NCI-H345 (cell line): ENCODE measurements around the gene CTNNA3.
"Not testable (repeated sequence)": the region's sequence is repeated elsewhere in the genome, so short reads cannot be mapped to it uniquely, and the experiment has no call there.

Source experiments
- DNase-seq: peaks from one replicate; lab custom pipeline; 2025; lab: John Stamatoyannopoulos, UW

Gene CTNNA3

GRCh38 chr10:67506083-67506756 is 189.8 kb downstream of the CTNNA3 start:
- no peak for DNase-seq

- no peak for DNase-seq
Measured at GRCh38 chr10:67492317-67493019, 203.5 kb downstream of the CTNNA3 start.

DNA sequence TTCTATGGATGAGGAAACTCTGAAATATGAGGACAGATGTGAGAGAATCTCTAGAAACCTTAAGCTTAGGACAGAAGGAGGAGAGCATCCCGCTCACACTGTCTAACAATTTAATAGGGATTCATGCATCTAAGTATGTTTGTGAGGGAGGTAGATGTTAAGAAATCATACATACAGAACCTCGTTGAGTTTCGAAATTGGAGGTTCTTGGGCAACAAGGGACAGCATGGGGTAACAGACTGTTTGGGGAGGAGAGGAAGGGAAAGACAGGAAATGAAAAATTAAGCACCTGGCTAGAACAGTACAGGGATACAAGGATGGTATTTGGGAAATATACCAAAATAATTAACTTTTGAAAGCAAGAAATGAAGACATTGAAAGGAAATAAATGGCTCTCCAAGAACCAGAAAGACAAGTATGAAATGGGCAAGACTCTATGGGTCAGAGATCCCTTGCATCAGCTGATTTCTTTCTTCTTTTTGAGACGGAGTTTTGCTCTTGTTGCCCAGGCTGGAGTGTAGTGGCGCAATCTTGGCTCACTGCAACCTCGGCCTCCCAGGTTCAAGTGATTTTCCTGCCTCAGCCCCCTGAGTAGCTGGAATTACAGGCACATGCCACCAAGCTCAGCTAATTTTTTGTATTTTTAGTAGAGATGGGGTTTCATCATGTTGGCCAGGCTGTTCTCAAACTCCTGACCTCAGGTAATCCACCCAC is 207.9 kb downstream of the CTNNA3 start:
- no peak for DNase-seq

GRCh38 chr10:67487199-67487598 is 208.8 kb downstream of the CTNNA3 start:
- no peak for DNase-seq

DNA sequence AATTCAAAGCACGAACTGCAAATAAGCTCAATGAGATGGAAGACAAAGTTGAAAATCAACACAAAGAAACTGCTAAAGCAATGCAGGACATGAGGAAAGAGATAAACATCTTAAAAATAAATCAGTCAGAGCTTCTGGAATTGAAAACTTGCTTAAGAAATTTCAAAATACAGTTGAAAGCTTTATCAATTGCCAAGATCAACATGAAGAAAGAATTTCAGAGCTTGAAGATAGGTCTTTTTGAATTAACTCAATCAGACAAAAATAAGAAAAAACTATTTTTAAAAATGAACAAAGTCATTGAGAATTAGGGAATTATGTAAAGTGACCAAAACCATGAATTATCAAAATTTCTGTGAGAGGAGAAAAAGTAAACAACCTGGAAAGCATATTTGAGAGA is 218.1 kb downstream of the CTNNA3 start:
- no peak for DNase-seq

DNA sequence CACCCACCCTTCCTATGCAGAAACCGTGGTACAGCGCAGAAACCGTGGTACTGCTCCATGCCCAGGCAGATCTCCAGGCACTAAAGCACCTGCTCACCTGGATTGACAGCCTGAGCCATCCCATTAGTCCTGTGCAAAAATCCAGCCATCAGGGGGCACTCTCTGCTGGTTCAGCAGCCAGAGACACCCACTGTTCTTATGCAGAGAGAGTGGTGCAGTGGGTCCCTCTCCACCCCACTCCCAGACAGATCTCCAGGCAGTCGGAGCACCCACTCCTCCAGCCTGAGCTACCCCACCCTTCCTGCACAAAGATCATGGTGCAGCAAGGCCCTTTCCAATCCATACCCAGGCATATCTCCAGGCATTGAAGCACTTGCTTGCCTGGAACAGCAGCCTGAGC is 219.8 kb downstream of the CTNNA3 start:
- DNase-seq = no peak

GRCh38 chr10:67473850-67474633 is 222.0 kb downstream of the CTNNA3 start:
- DNase-seq = no peak

GRCh38 chr10:67471022-67471421 is 225.0 kb downstream of the CTNNA3 start:
- no peak for DNase-seq

- no peak for DNase-seq
Measured at GRCh38 chr10:67464278-67464677, 231.7 kb downstream of the CTNNA3 start.

DNA sequence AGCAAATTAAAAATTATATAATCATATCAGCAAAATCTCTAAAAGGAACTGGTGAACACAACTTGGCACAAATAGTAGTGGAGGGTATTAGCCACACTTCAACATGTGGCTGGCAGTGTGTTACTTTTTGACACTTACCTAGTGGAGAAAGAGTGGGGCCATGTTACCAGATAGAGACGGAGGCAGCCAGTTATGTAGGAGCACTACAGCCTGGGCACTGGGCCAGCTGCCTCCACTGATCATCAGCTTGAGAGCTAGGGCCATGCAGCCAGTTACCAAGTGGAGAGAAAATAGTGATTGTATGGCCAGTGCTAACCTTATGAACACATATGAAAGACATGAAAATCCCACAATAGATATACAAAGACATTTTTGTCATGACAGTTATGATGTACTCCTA is 243.1 kb downstream of the CTNNA3 start:
- no peak for DNase-seq

DNA sequence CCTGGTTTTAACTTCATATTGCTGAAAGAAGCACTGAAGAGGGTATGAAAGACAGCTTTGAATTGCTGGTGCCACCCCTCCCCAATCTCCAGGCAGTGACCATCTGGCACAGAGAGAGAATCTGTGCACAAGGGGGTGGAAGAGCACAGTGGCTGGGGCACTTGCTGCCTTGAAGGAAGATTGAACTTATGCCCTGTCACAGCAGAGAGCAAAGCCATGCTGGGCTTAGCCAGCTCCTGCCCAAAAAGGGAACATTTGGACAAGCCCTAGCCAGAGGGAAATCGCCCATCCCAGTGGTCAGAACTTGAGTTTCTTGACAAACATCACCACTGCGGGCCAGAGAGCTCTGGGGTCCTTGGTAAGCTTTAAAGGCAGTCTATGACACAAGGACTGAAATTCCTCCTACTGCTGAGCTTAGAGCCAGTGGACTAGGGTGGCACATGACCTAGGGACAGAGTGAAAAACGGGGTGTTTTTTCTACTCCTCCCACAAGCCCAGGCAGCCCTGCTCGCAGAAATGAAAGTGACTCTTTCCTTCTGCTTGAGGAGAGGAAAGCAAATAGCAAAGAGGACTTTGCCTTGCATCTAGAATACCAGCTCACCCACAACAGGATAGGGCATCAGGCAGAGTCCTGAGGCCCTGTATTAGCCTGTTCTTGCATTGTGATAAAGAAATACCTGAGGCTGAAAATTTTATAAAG is 257.2 kb downstream of the CTNNA3 start:
- no peak for DNase-seq

DNA sequence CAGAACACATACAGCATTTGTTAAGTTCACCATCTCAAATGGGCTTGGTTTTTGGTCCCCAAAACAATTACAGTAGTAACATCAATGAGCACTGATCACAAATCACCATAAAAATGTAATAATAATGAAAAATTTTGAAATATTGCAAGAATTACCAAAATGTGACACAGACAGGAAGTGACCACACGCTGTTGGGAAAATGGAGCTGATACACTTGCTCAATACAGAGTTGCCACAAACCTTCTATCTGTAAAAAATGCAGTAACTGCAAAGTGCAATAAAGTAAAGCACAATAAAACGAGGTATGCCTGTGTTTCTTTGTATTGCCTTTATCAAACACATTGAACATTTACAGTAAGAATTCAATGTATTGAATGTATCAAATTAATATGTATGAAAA is 262.7 kb downstream of the CTNNA3 start:
- DNase-seq = no peak

DNA sequence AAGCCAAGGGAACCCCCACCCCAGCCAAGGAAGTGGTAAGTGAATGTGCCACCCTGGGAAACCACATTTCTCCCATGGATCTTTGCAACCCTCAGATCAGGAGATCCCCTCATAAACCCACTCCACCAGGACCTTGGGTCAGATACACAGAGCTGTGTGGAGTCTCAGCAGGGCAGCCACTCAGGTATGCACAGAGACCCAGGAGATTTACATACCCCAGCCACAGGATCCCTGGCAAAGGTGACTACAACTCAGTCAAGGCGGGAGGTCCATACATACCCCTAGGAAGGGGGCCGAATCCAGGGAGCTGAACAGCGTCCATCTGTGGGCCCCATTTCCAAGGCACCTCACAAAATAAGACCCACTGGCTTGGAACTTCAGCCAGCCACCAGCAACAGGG is 293.4 kb downstream of the CTNNA3 start:
- DNase-seq = no peak

DNA sequence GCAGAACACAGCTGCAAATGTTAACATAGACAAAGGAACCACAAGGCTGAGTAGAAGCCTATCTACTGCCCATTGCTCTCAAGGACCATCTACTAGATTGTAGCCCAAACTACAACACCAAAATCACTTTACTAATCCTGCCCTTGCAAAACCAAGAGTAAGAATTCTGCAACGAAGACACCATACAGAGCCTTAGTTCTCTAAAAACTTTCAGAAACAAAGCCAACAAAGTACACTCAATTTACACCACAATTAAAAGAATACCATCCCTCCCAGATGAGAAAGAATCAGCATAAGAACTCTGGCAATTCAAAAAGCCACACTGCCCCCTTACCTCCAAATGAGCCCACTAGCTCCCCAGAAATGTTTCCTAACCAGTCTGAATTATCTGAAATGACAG is 294.3 kb downstream of the CTNNA3 start:
- no peak for DNase-seq

DNA sequence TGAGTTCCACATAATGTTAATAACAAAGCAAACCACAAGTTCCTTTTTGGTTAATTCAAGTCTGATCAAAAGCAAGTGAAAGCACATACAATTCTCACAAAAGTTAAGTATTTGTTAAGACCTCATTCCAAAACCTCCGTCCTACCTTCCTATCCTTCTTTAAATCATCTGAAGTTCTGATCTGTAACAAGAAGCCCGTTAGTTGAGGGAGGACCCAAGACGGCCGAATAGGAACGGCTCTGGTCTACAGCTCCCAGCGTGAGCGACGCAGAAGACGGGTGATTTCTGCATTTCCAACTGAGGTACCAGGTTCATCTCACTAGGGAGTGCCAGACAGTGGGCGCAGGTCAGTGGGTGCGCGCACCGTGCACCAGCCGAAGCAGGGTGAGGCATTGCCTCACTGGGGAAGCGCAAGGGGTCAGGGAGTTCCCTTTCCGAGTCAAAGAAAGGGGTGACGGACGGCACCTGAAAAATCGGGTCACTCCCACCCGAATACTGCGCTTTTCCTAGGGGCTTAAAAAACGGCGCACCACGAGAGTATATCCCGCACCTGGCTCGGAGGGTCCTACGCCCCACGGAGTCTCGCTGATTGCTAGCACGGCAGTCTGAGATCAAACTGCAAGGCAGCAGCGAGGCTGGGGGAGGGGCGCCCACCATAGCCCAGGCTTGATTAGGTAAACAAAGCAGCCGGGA is 309.0 kb downstream of the CTNNA3 start:
- DNase-seq = not testable (repeated sequence)

- DNase-seq = no peak
Measured at GRCh38 chr10:67386260-67386659, 309.7 kb downstream of the CTNNA3 start.

DNA sequence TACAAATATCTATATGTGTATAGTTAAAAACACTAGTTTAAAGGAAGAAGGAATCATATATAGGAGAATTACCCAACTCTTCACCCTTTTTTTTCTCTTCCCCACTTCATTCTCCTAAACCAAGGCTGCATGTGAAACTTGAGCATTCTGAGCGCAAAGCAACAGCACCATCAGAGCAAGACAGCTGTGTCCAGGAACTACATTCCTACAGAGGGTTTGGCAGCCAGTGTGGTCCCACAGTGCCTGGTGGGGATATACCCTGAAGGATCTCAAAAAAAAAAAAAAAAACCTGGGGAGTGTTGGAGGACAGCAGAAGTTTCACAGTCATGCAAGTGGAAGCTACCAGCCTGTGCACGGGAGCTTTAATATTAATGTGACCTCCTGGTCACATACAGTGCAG is 310.4 kb downstream of the CTNNA3 start:
- DNase-seq = no peak

DNA sequence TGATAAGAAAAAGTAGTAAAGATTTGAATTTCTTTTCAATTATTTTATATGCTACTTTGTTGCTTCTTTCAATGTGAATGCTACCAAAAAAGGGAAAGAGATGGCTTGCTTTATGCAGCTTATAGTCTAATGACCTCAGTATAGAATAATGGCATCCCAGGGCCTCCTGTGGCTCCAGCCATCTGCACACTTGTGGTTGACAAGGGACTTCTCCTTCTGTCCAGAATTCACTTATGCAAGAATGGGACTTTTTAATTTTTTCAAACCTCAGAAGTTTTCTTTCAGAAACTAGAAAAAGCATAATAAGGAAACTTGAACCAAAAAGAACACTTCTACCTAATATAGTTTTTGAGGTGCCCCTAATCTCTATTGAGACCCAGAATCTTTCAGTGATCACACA is 310.9 kb downstream of the CTNNA3 start:
- DNase-seq = no peak

DNA sequence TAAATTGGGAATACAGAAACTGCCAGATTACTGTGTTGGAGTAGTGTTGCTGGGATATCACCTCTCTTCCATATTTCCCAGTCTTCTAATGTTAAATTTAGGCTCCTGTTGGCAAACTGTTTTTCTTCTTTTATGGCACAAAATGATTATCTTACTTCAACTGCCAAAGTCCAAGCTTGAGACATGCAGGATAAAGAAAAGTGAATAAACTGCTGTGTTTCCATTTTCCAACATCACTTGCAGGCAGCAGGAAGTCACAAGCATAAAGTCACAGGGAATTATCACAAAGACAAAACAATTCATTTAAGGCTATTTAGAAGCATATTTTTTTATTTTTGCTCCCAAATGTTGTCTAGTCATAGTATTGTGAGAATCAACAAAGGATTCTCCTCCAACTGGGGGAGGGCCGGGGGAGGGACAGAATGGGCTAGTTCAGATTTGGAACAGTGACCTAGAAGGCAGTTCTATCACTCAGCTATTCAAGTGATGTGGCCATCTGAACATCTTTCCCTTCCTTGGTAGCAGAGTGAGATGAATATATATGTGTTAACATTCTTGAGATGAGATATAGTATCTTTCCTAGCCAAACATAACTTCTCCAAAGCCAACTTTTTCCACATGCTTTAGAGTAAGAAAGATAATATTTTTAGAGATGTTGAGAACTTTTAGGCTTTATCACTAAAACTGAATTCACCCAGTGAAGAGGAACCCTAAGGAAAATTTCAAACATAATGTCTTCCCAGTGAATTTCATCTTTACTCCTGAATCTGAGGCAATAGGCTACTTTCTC is 364.7 kb downstream of the CTNNA3 start:
- no peak for DNase-seq
